ENCODE data around the gene SH3TC1.

The SH3TC1 gene

GRCh38 chr4:8220661-8221450, 21.8 kb downstream of the SH3TC1 start:
- H3K9ac ChIP-seq, result no peak overlapping the region
- H3K4me1 ChIP-seq, result peaks cover 4% of the 10 kb centered on the region
- no peaks in the 10 kb centered on the region for H3K9me3 ChIP-seq (ENCODE audit: control insufficient read depth, low read length)
- no peak for TF ChIP-seq CTCF (IDR thresholded peaks at IDR 0.05)
- H3K4me2 ChIP-seq (ENCODE audit: low read length), result no peak overlapping the region
- H3K27me3 ChIP-seq (ENCODE audit: control insufficient read depth, insufficient read depth, low read length), result no peaks in the 10 kb centered on the region
- no peaks in the 10 kb centered on the region for H3K79me2 ChIP-seq
- no peak overlapping the region for H2AFZ ChIP-seq
- no peaks in the 10 kb centered on the region for H3K36me3 ChIP-seq (ENCODE audit: control insufficient read depth, insufficient read depth, low read length)
- peak overlapping the region; percentile 30 for H3K27ac ChIP-seq
- no peak overlapping the region for H3K4me3 ChIP-seq (ENCODE audit: low read depth, low read length)

- Histone ChIP-seq H3K27ac (peak overlapping the region; percentile 39), H3K27me3 (ENCODE audit: control insufficient read depth, insufficient read depth, low read length) (no peaks in the 10 kb centered on the region), H3K4me3 (ENCODE audit: low read depth, low read length) (no peak overlapping the region), H3K9me3 (ENCODE audit: control insufficient read depth, low read length) (no peaks in the 10 kb centered on the region), H3K4me1 (peaks cover 4% of the 10 kb centered on the region), H3K36me3 (ENCODE audit: control insufficient read depth, insufficient read depth, low read length) (no peaks in the 10 kb centered on the region), H3K9ac (no peak overlapping the region), H3K79me2 (no peaks in the 10 kb centered on the region), H2AFZ (no peak overlapping the region), H3K4me2 (ENCODE audit: low read length) (no peak overlapping the region)
- TF ChIP-seq CTCF (IDR thresholded peaks at IDR 0.05), result no peak
Observed at GRCh38 chr4:8221476-8221875, 22.4 kb downstream of the SH3TC1 start.

- Histone ChIP-seq H3K79me2 (no peaks in the 10 kb centered on the region), H3K27ac (peak overlapping the region; percentile 39), H3K9me3 (ENCODE audit: control insufficient read depth, low read length) (no peaks in the 10 kb centered on the region), H2AFZ (no peak overlapping the region), H3K4me2 (ENCODE audit: low read length) (no peak overlapping the region), H3K36me3 (ENCODE audit: control insufficient read depth, insufficient read depth, low read length) (no peaks in the 10 kb centered on the region), H3K9ac (no peak overlapping the region), H3K4me1 (peaks cover 4% of the 10 kb centered on the region), H3K27me3 (ENCODE audit: control insufficient read depth, insufficient read depth, low read length) (no peaks in the 10 kb centered on the region), H3K4me3 (ENCODE audit: low read depth, low read length) (no peak overlapping the region)
- TF ChIP-seq CTCF (IDR thresholded peaks at IDR 0.05), result no peak
Observed at GRCh38 chr4:8221985-8222384, 22.9 kb downstream of the SH3TC1 start.

- Histone ChIP-seq H3K27me3 (ENCODE audit: control insufficient read depth, insufficient read depth, low read length) (no peaks in the 10 kb centered on the region), H3K4me3 (ENCODE audit: low read depth, low read length) (no peak overlapping the region), H3K9ac (no peak overlapping the region), H3K4me1 (peaks cover 4% of the 10 kb centered on the region), H2AFZ (no peak overlapping the region), H3K27ac (no peak overlapping the region), H3K9me3 (ENCODE audit: control insufficient read depth, low read length) (no peaks in the 10 kb centered on the region), H3K79me2 (no peaks in the 10 kb centered on the region), H3K4me2 (ENCODE audit: low read length) (no peak overlapping the region), H3K36me3 (ENCODE audit: control insufficient read depth, insufficient read depth, low read length) (no peaks in the 10 kb centered on the region)
- no peak for TF ChIP-seq CTCF (IDR thresholded peaks at IDR 0.05)
Observed at GRCh38 chr4:8222609-8223388, 23.7 kb downstream of the SH3TC1 start.
